Breast epithelium (tissue), 4 donors: ENCODE results near the gene EEPD1. TPM values are rescaled to one million over a fixed set of nuclear protein-coding genes. Genes with fewer than 3 reads are reported as not detected.

Experiments
- DNase-seq, 2 donors: peaks; one replicate each; pipeline ENCODE4 v3.0.0-alpha.2; 2019; ENCODE audit warnings: low spot score in 2 of 2
- H3K27ac ChIP-seq, 2 donors: fragments of 200-600 bp; sonication (generic) in 1 of 2; one replicate each; pipeline ENCODE4 v1.5.1; 2016 to 2019; ENCODE audit warnings: mild to moderate bottlenecking in 1 of 2
- H3K27me3 ChIP-seq, 2 donors: fragments of 200-600 bp; sonication (generic) in 1 of 2; one replicate each; pipeline versions ENCODE4 v1.5.1 to v1.6.0; 2017 to 2019; ENCODE audit warnings: control low read depth in 1 of 2, mild to moderate bottlenecking in 1 of 2
- H3K36me3 ChIP-seq: fragments of 200-600 bp; one replicate; pipeline ENCODE4 v1.5.1; 2019
- H3K4me1 ChIP-seq, 2 donors: fragments of 200-600 bp; sonication (generic); one replicate each; pipeline ENCODE4 v1.5.1; 2016 to 2019; ENCODE audit warnings: control low read depth in 1 of 2
- H3K4me3 ChIP-seq, 3 donors: fragments of 200-600 bp; sonication (generic); 1 replicate in 2 of 3; 2 replicates in 1 of 3; pipeline ENCODE4 v1.5.1; 2016 to 2019; ENCODE audit warnings: mild to moderate bottlenecking in 3 of 3, moderate library complexity in 2 of 3
- H3K9me3 ChIP-seq, 2 donors: fragments of 200-600 bp; sonication (generic) in 1 of 2; one replicate each; pipeline ENCODE4 v1.5.1; 2016 to 2019; ENCODE audit warnings: control low read depth in 1 of 2
- CTCF ChIP-seq, 3 donors: fragments of 450-650 bp; IDR thresholded peaks; one replicate each; pipeline ENCODE4 v1.5.1; 2016 to 2017; ENCODE audit warnings: antibody characterized with exemption in 3 of 3, mild to moderate bottlenecking in 3 of 3, moderate library complexity in 3 of 3
- POLR2A ChIP-seq: fragments of 450-650 bp; IDR thresholded peaks from one replicate; pipeline ENCODE4 v1.6.1; 2016; ENCODE audit warnings: antibody characterized with exemption, mild to moderate bottlenecking, moderate library complexity
- POLR2AphosphoS5 ChIP-seq, 3 donors: sonication (generic); formaldehyde crosslinking; IDR thresholded peaks; one replicate each; pipeline ENCODE4 v1.6.1; 2017; ENCODE audit warnings: antibody characterized with exemption in 3 of 3
- intact Hi-C: fragments of 100-400 bp; cut with DNase I; formaldehyde crosslinking; loops from one replicate; pipeline ENCODE4 v1.15.1; 2023; ENCODE audit warnings: low total_unique reads
- total RNA-seq, 3 donors: library from RNA; depleted of rRNA; stranded (reverse); fragments of >200 nt; gene quantifications; one replicate each; pipeline ENCODE4 v1.1.0, GENCODE V29; 2016

Gene EEPD1
- total RNA-seq, 3 donors from 2014 or later, result 6.4 to 32.5 (median 10.5) TPM

DNA sequence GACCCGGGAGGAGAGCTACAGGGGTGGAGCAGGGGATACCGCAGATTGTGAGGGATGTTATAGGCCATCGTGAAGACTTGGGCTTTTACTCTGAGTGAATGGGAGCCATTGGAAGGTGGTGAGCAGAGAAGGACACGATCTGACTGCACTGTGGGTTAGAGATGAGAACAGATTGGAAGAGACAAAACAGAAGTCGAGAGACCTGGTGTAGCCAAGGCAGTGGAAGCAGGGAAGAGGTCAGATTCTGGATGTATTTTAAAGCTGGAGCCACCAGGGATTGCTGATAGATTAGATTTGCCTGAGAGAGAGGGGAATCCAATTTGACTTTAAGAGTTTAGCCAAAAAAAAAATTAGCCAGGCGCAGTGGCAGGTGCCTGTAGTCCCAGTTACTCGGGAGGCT is 21.6 kb upstream of the EEPD1 start:
- Histone ChIP-seq H3K27ac (no peak overlapping the region), H3K36me3 (no peaks in the 10 kb centered on the region), H3K9me3 (no peaks in the 10 kb centered on the region), H3K4me3 (no peak overlapping the region), H3K27me3 (no peaks in the 10 kb centered on the region), H3K4me1 (no peaks in the 10 kb centered on the region)
- intact Hi-C loops, result no loop called here
- no peak for TF ChIP-seq POLR2A
- TF ChIP-seq POLR2AphosphoS5 (IDR thresholded peaks at IDR 0.05), result no peak
- no peak for TF ChIP-seq CTCF (IDR thresholded peaks at IDR 0.05)
- DNase-seq, result no peak

DNA sequence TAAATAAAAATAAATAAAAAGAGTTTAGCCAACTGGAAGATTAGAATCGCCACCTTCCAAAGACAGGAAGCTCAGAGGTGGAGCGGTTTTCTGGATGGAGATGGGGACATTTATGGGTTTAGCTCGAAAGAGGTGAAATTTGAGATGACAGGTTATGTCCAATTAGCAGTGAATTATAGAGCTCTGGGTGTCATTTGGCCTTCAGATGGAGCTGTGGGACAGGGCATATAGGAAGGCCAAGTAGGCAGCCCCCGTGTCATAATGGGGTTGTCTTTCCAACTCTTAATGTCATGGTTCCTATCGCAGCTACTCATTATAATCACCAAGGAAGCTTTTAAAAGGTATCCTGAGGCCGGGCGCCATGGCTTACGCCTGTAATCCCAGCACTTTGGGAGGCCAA is 21.0 kb upstream of the EEPD1 start:
- H3K36me3 ChIP-seq, result no peaks in the 10 kb centered on the region
- H3K27me3 ChIP-seq, result no peaks in the 10 kb centered on the region
- H3K4me1 ChIP-seq, result no peaks in the 10 kb centered on the region
- TF ChIP-seq POLR2AphosphoS5 (IDR thresholded peaks at IDR 0.05), result no peak
- TF ChIP-seq POLR2A, result no peak
- TF ChIP-seq CTCF (IDR thresholded peaks at IDR 0.05), result no peak
- no peaks in the 10 kb centered on the region for H3K9me3 ChIP-seq
- H3K27ac ChIP-seq, result no peak overlapping the region
- no peak overlapping the region for H3K4me3 ChIP-seq
- intact Hi-C loops, result no loop called here
- DNase-seq, result no peak

DNA sequence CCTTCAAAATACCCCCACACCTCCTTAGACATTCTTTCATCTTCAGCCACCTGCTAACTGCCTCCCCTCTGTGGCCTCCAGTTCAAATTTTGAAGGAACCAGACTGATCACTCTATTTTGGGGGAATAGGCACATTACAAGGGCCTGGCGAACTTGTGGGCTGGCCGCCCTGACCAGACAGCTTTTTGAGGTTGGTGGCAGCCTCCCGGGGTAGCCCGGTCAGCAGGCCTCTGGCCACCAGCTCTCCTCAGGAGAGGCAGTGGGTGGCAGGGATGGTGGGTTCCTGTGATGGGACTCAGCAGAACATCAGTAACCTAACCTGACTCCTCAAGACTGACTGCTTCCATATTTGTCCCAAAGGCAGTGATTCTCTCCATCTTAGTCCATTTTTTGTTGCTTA is 17.4 kb upstream of the EEPD1 start:
- no peaks in the 10 kb centered on the region for H3K9me3 ChIP-seq

GRCh38 chr7:36137258-36137657 is 15.8 kb upstream of the EEPD1 start:
- intact Hi-C loops, result no loop called here
- no peak overlapping the region for H3K4me3 ChIP-seq
- no peaks in the 10 kb centered on the region for H3K36me3 ChIP-seq
- no peak overlapping the region for H3K27ac ChIP-seq
- no peak for DNase-seq
- TF ChIP-seq POLR2AphosphoS5 (IDR thresholded peaks at IDR 0.05) (no peak), CTCF (IDR thresholded peaks at IDR 0.05) (no peak), POLR2A (no peak)
- H3K4me1 ChIP-seq, result no peaks in the 10 kb centered on the region
- H3K9me3 ChIP-seq, result no peaks in the 10 kb centered on the region
- H3K27me3 ChIP-seq, result no peaks in the 10 kb centered on the region

More for the DNA sequence above, 17.4 kb upstream of the EEPD1 start:
- no peaks in the 10 kb centered on the region for H3K36me3 ChIP-seq
- intact Hi-C loops, result no loop called here
- no peak overlapping the region for H3K27ac ChIP-seq
- TF ChIP-seq CTCF (IDR thresholded peaks at IDR 0.05), result no peak
- no peak for TF ChIP-seq POLR2AphosphoS5 (IDR thresholded peaks at IDR 0.05)
- no peak for TF ChIP-seq POLR2A
- H3K4me1 ChIP-seq, result no peaks in the 10 kb centered on the region
- no peaks in the 10 kb centered on the region for H3K27me3 ChIP-seq
- H3K4me3 ChIP-seq, result no peak overlapping the region
- no peak for DNase-seq

DNA sequence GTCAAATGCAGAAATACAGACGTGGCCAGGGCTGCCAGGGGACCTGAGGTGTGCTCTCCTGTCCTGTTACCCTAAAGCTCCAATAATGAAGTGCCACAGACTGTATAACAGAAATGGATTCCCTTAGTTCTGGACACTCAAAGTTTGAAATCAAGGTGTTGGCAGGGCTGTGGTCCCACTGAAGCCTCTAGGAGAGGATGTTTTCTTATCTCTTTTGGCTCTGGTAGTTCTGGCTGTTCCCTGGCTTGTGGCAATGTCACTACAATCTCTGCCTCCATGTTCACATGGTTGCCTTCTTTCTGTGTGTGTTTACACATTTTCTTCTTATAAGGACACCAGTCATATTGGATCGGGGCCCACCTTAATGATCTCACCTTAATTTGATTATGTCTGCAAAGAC is 15.3 kb upstream of the EEPD1 start:
- Histone ChIP-seq H3K27me3 (no peaks in the 10 kb centered on the region), H3K4me3 (no peak overlapping the region), H3K27ac (no peak overlapping the region), H3K4me1 (no peaks in the 10 kb centered on the region), H3K9me3 (no peaks in the 10 kb centered on the region), H3K36me3 (no peaks in the 10 kb centered on the region)
- DNase-seq, result no peak
- intact Hi-C loops, result no loop called here
- no peak for TF ChIP-seq POLR2A
- TF ChIP-seq POLR2AphosphoS5 (IDR thresholded peaks at IDR 0.05), result no peak
- no peak for TF ChIP-seq CTCF (IDR thresholded peaks at IDR 0.05)
